ENCODE measurements around the gene MRPL58.
A peak's percentile ranks its signal among the peaks of the same experiment; 100 is the strongest.
"Not testable (repeated sequence)": the region's sequence is repeated elsewhere in the genome, so short reads cannot be mapped to it uniquely, and the experiment has no call there.

The MRPL58 gene

DNA sequence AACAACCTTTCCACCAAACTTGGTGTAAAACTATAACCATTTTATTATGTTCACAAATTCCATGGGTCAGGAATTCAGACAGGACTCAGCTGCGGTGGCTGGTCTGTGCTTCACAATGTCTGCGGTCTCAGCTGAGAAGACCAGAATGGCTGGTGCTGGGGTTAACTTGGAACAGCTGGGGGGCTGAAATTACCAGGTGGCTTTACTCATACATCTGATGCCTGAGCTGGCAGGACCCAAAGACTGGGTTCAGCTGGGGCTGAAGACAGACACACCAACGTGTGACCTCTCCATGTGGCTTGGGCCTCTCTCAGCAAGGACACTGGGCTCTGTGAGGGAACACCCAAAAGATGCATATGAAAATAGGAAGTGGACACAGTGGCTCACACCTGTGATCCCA is 34.2 kb upstream of the MRPL58 start:
- DNase-seq (ENCODE audit: low spot score) = no peak
- TF ChIP-seq, protein P1, sequence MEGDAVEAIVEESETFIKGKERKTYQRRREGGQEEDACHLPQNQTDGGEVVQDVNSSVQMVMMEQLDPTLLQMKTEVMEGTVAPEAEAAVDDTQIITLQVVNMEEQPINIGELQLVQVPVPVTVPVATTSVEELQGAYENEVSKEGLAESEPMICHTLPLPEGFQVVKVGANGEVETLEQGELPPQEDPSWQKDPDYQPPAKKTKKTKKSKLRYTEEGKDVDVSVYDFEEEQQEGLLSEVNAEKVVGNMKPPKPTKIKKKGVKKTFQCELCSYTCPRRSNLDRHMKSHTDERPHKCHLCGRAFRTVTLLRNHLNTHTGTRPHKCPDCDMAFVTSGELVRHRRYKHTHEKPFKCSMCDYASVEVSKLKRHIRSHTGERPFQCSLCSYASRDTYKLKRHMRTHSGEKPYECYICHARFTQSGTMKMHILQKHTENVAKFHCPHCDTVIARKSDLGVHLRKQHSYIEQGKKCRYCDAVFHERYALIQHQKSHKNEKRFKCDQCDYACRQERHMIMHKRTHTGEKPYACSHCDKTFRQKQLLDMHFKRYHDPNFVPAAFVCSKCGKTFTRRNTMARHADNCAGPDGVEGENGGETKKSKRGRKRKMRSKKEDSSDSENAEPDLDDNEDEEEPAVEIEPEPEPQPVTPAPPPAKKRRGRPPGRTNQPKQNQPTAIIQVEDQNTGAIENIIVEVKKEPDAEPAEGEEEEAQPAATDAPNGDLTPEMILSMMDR (IDR thresholded peaks at IDR 0.05; ENCODE audit: borderline replicate concordance, control extremely low read depth, extremely low read depth, insufficient read depth, missing control alignments) = no peak
- in situ Hi-C loops (cut with MboI; ENCODE audit: low sequenced_read_pairs, unreplicated experiment) = no loop called here

DNA sequence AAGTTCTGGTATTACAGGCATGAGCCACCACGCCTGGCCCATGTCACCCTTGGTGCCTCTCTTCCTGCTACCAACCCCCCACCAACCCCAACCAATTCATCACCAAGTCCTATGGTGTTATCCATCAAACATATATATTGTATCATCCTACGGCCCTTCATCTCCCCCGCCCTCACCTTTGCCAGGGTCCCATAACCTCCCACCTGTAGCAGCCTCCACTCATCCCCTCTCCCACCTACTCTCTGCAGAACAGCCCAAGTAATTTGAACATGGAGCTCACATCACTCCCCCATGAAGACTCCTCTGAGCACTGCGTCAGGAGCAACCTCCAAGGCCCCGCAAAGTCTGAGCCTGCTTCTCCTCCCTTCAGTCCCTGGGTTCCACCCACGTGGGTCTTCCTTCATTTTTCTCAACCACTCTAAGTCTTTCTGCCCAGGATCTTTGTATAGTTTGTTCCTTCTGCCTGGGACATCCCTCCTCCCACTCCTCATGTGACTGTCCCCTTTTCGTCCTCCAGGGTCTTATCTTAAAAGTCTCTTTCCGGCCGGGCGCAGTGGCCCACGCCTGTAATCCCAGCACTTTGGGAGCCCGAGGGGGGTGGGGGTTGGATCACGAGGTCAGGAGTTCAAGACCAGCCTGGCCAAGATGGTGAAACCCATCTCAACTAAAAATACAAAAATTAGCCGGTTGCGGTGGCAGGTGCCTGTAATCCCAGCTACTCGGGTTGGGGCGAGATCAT is 32.9 kb upstream of the MRPL58 start:
- TF ChIP-seq, protein P1 (IDR thresholded peaks at IDR 0.05; ENCODE audit: borderline replicate concordance, control extremely low read depth, extremely low read depth, insufficient read depth, missing control alignments) = no peak
- DNase-seq (ENCODE audit: low spot score) = no peak
- in situ Hi-C loops (cut with MboI; ENCODE audit: low sequenced_read_pairs, unreplicated experiment) = no loop called here

DNA sequence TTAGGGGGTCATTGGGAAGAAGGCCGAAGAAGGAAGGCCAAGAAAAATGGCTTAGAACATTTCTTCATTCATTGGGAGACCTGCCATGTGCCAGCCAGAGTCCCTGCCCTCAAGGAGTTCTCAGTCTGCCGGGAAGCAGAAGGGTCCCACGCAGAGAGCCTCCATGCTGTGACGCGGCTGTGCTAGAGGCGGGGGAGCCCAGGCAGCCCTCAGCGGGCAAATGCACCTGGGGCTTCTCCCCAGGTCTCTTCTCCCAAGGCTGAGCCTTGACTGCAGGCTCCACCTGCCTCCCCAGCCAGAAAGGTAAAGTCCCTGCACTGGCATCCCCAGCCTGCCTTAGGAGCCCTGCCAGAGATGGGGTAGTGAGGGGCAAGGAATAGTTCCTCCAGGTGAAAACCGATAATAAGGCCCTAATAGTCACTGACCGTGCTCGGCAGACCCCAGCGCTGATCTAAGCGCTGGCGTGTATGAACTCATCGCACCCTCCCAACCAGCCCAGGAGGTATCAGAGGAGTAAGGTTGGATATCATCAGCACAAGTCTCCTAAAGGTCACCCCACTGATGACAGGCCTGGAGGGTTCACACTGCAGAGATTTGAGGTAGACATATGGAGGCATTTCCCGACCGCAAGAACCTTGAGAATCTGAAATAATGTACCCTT is 31.0 kb upstream of the MRPL58 start:
- TF ChIP-seq, protein P1 (IDR thresholded peaks at IDR 0.05; ENCODE audit: borderline replicate concordance, control extremely low read depth, extremely low read depth, insufficient read depth, missing control alignments) = no peak
- no peak for DNase-seq (ENCODE audit: low spot score)
- in situ Hi-C loops (cut with MboI; ENCODE audit: low sequenced_read_pairs, unreplicated experiment) = no loop called here

DNA sequence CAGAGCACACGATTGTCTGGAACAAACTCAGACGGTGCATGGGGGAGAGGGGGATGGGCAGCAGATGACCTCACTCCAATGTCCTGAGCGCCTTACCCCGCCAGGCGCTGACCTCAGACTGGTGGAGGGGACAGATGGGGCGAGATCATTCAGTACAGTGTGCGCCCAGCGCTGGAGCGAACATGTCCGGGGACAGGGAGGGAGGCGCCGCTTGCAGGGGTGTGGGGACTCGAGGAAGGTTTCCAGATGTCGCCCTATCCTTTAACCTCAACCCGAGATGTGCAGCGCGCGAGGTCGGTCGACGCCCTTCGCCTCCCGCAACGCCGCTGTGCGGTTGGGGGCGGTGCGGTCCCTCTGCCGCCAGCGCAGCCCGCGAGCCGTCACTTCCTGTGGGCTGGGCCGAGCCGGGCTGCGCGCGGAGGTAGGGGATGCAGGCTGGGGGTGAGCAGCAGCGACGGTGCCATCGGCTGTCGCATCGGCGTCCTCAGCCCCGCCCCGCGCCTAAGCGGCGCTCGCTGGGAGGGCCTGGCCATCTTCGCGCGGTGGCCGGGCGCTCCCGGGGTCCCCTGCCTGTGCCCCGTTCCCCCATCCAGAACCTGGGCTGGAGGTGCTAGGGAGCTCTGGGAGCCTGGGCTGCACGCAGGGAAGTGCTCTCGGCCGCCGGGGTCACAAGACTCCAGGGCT is 30.3 kb upstream of the MRPL58 start:
- in situ Hi-C loops (cut with MboI; ENCODE audit: low sequenced_read_pairs, unreplicated experiment) = no loop called here
- DNase-seq (ENCODE audit: low spot score) = peak; percentile 84
- TF ChIP-seq, protein P1 (IDR thresholded peaks at IDR 0.05; ENCODE audit: borderline replicate concordance, control extremely low read depth, extremely low read depth, insufficient read depth, missing control alignments) = no peak

DNA sequence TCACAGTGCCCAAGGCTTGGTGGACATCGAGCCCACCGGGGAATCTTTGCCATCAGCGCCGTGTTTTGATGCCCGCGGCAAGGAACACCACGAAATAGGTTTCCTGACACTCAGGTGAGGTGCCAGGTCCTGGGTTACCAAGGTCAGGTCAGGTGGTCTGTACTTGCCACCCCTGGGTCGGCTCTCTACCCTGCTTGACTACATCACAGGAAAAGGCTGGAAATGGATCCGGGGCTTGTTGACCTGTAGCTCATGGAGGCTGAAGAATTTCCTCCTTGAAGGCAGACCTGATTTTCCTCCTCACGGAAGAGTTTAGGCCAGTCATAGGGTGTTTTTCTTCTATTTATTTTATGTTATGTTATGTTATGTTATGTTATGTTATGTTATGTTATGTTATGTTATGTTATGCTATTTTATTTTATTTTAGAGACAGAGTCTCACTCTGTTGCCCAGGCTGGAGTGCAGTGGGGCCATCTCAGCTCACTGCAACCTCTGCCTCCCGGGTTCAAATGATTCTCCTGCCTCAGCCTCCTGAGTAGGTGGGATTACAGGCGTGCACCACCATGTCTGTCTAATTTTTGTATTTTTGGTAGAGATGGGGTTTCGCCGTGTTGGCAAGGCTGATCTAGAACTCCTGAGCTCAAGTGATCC is 29.7 kb upstream of the MRPL58 start:
- DNase-seq (ENCODE audit: low spot score); in situ Hi-C loops (cut with MboI; ENCODE audit: low sequenced_read_pairs, unreplicated experiment): not testable (repeated sequence)

DNA sequence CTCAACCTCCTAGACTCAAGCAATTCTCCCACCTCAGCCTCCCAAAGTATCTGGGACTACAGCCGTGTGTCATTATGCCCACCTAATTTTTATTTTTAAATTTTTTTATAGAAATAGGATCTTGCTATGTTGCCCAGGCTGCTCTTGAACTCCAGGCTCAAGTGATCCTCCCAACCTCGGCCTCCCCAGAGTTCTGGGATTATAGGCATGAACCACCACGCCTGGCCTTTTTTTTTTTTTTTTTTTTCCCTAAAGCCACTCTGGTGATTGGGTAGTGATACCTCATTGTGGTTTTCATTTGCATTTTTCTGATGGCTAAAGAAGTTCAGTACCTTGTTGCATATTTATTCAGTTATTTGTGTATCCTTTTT is 26.3 kb upstream of the MRPL58 start:
- TF ChIP-seq, protein P1 (IDR thresholded peaks at IDR 0.05; ENCODE audit: borderline replicate concordance, control extremely low read depth, extremely low read depth, insufficient read depth, missing control alignments) = no peak
- in situ Hi-C loops (cut with MboI; ENCODE audit: low sequenced_read_pairs, unreplicated experiment) = no loop called here
- DNase-seq (ENCODE audit: low spot score) = no peak

Data from GM13976 (cell line).